WTC11 (cell line): ENCODE measurements around the gene IDUA.

ENCODE experiments used
- CTCF ChIP-seq: fragments of 200-600 bp; IDR thresholded peaks from 2 replicates; pipeline ENCODE4 v1.8.0; 2022; ENCODE audit warnings: antibody characterized with exemption
- GTF2I ChIP-seq: fragments of 250-450 bp; sonication (Bioruptor Pico); conservative IDR thresholded peaks from 2 replicates; pipeline ENCODE4 v1.4.0; 2021; ENCODE audit warnings: mild to moderate bottlenecking
- NFYB ChIP-seq: sonication (generic); formaldehyde crosslinking; conservative IDR thresholded peaks from 2 replicates; pipeline ENCODE4 v1.8.0; 2022; ENCODE audit warnings: low read depth, missing genetic modification reagents
- SP1 ChIP-seq: sonication (generic); formaldehyde crosslinking; conservative IDR thresholded peaks from 2 replicates; pipeline ENCODE4 v1.8.1; 2022; ENCODE audit warnings: missing genetic modification reagents
- USF1 ChIP-seq: sonication (generic); formaldehyde crosslinking; IDR thresholded peaks from 2 replicates; pipeline ENCODE4 v1.8.0; 2022; ENCODE audit warnings: mild to moderate bottlenecking, missing genetic modification reagents

- no peak for TF ChIP-seq CTCF
- TF ChIP-seq NFYB (CRISPR knock-in tag), result no peak
- peak; percentile 57; the same call in 1 of the 2 replicates for TF ChIP-seq SP1
- TF ChIP-seq USF1 (CRISPR knock-in tag), result peak; percentile 72; the same call in 1 of the 2 replicates
- TF ChIP-seq GTF2I, result no peak
These were observed at the start of gene IDUA for GRCh38 chr4:986879-987623.
